ENCODE data around the gene ZKSCAN4. TPM values are rescaled to one million over a fixed set of nuclear protein-coding genes. Genes with fewer than 3 reads are reported as not detected.

Gene ZKSCAN4
- total RNA-seq, 4 donors from 2014 or later, result 4.4 to 9.6 (median 5.9) TPM

DNA sequence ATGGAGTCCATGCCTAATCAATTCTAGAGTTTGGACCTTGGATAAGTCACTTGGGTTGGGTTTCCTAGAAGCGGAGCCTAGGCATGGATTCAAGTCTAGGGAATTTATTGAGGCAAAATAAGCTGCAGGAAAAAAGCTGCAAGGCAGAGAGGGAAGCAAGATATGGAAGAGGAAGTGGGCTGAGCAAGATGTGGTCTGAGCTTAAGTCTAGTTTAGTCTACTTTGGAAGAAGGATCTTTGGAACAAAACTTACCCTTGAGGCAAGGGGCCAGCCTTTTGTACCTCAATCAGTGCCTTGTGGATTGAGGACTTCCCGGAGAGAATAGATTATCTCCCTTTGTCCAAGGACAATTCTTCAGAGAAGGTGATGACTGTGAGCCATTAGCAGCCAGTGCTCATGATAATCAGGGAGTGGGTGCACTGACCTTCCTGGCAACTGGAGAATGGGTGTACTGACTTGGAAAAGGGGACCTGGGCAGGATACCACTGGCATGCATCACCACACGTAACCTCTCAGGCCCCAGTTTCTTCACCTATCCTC lies 16.1 kb downstream of the ZKSCAN4 start:
- Histone ChIP-seq H3K36me3 (peaks cover 0 to 31% (median 0%) of the 10 kb centered on the region in 3 donors), H3K27ac (no peak overlapping the region), H3K4me1 (no peaks in the 10 kb centered on the region), H3K27me3 (no peaks in the 10 kb centered on the region), H3K9me3 (no peaks in the 10 kb centered on the region), H3K4me3 (no peak overlapping the region)
- no peak for TF ChIP-seq POLR2A (IDR thresholded peaks at IDR 0.05)
- TF ChIP-seq, protein P1, sequence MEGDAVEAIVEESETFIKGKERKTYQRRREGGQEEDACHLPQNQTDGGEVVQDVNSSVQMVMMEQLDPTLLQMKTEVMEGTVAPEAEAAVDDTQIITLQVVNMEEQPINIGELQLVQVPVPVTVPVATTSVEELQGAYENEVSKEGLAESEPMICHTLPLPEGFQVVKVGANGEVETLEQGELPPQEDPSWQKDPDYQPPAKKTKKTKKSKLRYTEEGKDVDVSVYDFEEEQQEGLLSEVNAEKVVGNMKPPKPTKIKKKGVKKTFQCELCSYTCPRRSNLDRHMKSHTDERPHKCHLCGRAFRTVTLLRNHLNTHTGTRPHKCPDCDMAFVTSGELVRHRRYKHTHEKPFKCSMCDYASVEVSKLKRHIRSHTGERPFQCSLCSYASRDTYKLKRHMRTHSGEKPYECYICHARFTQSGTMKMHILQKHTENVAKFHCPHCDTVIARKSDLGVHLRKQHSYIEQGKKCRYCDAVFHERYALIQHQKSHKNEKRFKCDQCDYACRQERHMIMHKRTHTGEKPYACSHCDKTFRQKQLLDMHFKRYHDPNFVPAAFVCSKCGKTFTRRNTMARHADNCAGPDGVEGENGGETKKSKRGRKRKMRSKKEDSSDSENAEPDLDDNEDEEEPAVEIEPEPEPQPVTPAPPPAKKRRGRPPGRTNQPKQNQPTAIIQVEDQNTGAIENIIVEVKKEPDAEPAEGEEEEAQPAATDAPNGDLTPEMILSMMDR (IDR thresholded peaks at IDR 0.05), result no peak
- no peak for DNase-seq

DNA sequence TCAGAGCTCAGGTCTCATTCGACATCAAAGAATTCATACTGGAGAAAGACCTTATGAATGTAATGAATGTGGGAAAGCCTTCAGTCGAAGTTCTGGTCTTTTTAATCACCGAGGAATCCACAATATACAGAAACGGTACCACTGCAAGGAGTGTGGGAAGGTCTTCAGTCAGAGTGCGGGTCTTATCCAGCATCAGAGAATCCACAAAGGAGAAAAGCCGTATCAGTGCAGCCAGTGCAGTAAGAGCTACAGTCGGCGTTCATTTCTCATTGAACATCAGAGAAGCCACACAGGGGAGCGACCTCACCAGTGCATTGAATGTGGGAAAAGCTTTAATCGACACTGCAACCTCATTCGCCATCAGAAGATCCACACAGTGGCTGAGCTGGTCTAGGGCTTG lies 19.3 kb downstream of the ZKSCAN4 start:
- H3K36me3 ChIP-seq, result peaks cover 0 to 62% (median 0%) of the 10 kb centered on the region in 3 donors
- H3K27ac ChIP-seq, result no peak overlapping the region
- no peak overlapping the region for H3K4me3 ChIP-seq
- DNase-seq, result no peak
- H3K4me1 ChIP-seq, result no peaks in the 10 kb centered on the region
- H3K9me3 ChIP-seq, result no peaks in the 10 kb centered on the region
- no peak for TF ChIP-seq POLR2A (IDR thresholded peaks at IDR 0.05)
- TF ChIP-seq, protein P1 (IDR thresholded peaks at IDR 0.05), result no peak
- H3K27me3 ChIP-seq, result no peaks in the 10 kb centered on the region

DNA sequence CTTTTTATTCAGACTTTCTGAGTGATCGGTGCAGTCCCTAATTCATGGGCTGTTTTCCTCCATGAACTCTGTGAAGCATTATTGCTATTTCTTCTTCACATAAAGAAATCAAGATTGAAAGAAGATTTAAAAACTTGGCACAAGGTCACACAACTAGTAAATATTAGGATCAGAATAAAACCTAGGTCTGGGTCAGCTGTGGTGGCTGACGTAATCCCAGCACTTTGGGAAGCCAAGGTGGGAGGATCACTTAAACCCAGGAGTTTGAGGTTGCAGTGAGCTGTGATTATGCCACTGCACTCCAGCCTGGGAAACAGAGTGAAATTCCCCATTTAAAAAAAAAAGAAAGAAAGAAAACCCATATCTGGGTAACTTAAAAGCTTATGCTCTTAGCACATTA lies 25.6 kb downstream of the ZKSCAN4 start:
- no peak overlapping the region for H3K27ac ChIP-seq
- H3K4me3 ChIP-seq, result peak overlapping the region in 1 of 4 donors; percentile 82
- no peaks in the 10 kb centered on the region for H3K9me3 ChIP-seq
- DNase-seq, result no peak
- peaks cover 0 to 42% (median 0%) of the 10 kb centered on the region in 3 donors for H3K36me3 ChIP-seq
- peaks cover 0 to 9% (median 3%) of the 10 kb centered on the region in 4 donors for H3K4me1 ChIP-seq
- no peaks in the 10 kb centered on the region for H3K27me3 ChIP-seq
- TF ChIP-seq, protein P1 (IDR thresholded peaks at IDR 0.05), result no peak
- TF ChIP-seq POLR2A (IDR thresholded peaks at IDR 0.05), result no peak

DNA sequence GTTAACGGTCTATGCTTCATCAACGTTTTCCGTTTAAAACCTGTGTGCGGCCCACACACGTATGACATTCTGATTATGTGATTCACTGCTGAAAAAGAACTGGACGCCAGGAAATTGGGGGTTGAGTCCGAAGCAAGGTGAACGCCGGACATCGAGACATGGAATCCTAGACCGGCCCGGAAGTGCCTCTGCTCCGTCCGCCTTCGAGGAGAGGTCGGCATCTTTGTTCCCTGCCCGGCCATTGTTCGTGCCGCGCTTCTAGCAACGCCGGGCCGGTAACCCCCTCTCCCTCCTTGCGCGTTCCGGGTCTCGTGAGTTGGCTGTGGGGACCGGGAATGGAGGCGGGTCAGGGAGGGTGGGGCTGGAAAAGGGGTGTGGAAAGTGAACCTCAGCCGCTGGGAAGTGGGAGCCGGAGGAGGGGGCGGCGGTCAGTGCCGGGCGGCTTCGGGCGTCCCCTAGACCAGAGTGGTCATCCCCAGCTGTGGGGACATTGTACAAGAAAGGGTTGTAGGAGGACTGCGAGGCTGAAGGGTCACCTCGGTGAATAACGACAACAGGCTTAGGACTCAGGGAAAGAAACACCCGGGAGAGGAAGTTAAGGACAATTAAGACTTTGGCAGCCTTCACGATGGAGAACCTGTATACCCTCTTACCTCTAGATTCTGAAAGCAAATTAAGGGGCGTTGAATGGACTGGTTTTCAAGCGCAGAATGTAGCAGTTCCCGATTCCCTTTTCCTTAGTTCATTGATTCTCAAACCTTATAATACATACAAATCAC lies 26.8 kb downstream of the ZKSCAN4 start, which contains the start of gene ZSCAN9:
ZSCAN9 (plus strand) TSS at position 220 of the 779 bp plus-strand sequence. CDS start 1,810 bp downstream, outside the sequence.
- peak; percentile 71 to 91 (median 85) for DNase-seq
- Histone ChIP-seq H3K27ac (peak within 1 kb of the TSS; percentile 42 to 76 (median 64)), H3K4me3 (peak within 1 kb of the TSS; percentile 58 to 82 (median 70)), H3K27me3 (no peaks in the 10 kb centered on the region), H3K36me3 (peaks cover 0 to 30% (median 0%) of the 10 kb centered on the region in 3 donors), H3K9me3 (no peaks in the 10 kb centered on the region), H3K4me1 (peaks cover 0 to 9% (median 3%) of the 10 kb centered on the region in 4 donors)
- TF ChIP-seq, protein P1 (IDR thresholded peaks at IDR 0.05), result no peak
- TF ChIP-seq POLR2A (IDR thresholded peaks at IDR 0.05), result peak in 1 of 2 donors; percentile 13

DNA sequence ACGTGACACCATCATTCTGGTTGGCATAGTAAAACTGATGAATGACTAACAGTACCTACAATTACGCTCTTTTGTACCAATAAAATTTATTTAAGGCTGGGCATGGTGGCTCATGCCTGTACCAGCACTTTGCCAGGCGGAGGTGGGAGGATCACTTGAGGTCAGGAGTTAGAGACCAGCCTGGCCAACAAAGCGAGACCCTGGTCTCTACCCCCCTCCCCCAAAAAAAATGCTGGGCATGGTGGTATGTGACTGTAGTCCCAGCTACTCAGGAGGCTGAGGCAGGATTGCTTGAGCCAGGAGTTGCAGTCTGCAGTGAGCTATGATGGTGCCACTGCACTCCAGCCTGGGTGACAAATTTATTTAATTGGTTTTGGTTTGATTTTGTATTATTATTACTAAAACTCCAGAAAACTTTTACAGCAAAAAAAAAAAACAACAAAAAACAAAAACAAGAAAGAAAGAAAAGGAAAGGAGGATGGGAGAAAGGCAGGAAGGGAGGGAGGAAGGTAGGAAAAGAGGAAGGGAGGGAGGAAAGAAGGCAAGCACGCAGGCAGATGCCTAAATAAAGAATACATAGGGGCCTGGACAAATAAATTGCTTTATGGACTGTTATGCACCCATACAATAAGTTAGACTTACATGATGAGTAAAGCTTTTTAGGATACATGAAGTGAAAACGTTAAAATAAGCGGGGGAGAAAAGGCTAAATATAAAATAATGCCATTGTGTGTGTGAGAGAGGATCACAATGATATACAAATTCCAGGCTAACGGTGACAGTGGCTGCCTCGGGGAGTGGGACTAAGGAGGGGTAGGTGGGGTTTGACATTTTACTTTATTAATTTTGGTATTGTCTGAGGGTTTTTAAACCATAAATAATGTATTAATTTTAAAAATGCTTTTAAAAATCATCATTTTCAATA lies 27.7 kb downstream of the ZKSCAN4 start:
- Histone ChIP-seq H3K4me1 (peaks cover 0 to 9% (median 3%) of the 10 kb centered on the region in 4 donors), H3K36me3 (peaks cover 0 to 21% (median 0%) of the 10 kb centered on the region in 3 donors), H3K27me3 (no peaks in the 10 kb centered on the region), H3K27ac (peak overlapping the region in 2 of 4 donors; percentile 64 to 76), H3K9me3 (no peaks in the 10 kb centered on the region), H3K4me3 (peak overlapping the region; percentile 58 to 82 (median 70))
- no peak for DNase-seq
- TF ChIP-seq, protein P1 (IDR thresholded peaks at IDR 0.05), result no peak
- TF ChIP-seq POLR2A (IDR thresholded peaks at IDR 0.05), result no peak

Measured in Peyer's patch (tissue), 4 donors.